GM12891 (cell line): ENCODE results near the gene ADAMTSL3.
"Not testable (repeated sequence)": the region's sequence is repeated elsewhere in the genome, so short reads cannot be mapped to it uniquely, and the experiment has no call there.

Experiments
- POLR2A ChIP-seq: IDR thresholded peaks from 2 replicates; pipeline ENCODE4 v1.6.1; 2011; ENCODE audit warnings: low read depth, low read length, control low read depth
- POLR2AphosphoS5 ChIP-seq: IDR thresholded peaks from 2 replicates; pipeline ENCODE4 v1.6.1; 2011; ENCODE audit warnings: low read depth, low read length, control low read depth
- SPI1 ChIP-seq: IDR thresholded peaks from 2 replicates; pipeline ENCODE4 v1.6.1; 2011; ENCODE audit warnings: low read depth, low read length, control low read depth
- TAF1 ChIP-seq: IDR thresholded peaks from 2 replicates; pipeline ENCODE4 v1.6.1; 2011; ENCODE audit warnings: low read depth, low read length, control low read depth

GRCh38 chr15:83964967-83965366 is 311.0 kb downstream of the ADAMTSL3 start:
- not testable (repeated sequence) for TF ChIP-seq POLR2A, TAF1, POLR2AphosphoS5, SPI1
